GM08714 (cell line): ENCODE measurements around the gene ASS1.
"Not testable (repeated sequence)": the region's sequence is repeated elsewhere in the genome, so short reads cannot be mapped to it uniquely, and the experiment has no call there.

Source experiments
- H3K4me3 ChIP-seq: fragments of 200-500 bp; sonication (Bioruptor generic); 2 replicates; pipeline ENCODE4 v1.5.1; 2014; ENCODE audit warnings: mild to moderate bottlenecking, low read length, inconsistent platforms
- ZNF274 ChIP-seq: IDR thresholded peaks from 2 replicates; pipeline ENCODE4 v1.6.1; 2012; ENCODE audit warnings: mild to moderate bottlenecking, low read depth, low read length

Gene ASS1

DNA sequence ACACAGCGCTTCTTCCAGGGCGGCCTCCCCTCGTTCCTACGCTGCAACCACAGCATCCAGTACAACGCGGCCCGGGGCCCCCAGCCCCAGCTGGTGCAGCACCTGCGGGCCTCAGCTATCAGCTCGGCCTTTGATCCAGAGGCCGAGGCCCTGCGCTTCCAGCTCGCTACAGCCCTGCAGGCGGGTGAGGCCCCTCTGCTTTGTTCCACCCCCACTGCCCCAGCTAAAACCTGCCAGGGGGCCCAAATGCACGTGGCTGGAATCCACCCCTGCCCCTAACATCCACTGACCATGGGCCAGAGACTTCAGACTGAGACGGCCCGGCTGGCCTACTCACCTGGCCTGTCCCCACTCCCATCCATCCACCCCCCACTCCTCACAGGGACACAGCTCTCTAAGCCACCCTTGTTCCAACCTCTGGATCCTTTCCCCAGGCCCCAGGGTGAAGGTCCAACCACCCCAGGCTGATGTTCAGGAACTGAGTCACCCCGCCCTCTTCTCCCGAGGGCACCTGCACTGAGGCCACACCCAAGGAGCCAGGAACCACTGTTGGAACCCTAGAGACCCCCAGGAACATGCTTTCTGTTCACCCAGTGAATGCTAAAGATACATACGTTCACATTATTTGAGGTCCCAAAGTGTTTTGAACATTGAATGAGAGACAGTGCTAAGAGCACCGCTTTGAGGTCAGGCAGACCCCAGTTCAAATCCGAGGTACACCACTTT lies 18.9 kb upstream of the ASS1 start:
- H3K4me3 ChIP-seq, result no peak overlapping the region
- TF ChIP-seq ZNF274, result no peak

DNA sequence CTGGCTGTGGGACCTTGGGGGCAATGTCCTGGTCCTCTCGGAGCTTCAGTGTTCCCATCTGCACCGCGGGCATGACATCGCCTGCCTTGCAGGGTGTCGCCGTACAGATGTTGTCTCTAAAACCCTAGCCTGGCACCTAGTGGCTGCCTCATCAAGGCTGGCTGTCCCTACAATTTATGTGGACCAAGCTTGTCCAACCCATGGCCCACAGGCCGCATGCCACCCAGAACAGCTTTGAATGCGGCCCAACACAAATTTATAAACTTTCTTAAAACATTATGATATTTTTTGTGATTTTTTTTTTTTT lies 18.3 kb upstream of the ASS1 start:
- TF ChIP-seq ZNF274, result no peak

DNA sequence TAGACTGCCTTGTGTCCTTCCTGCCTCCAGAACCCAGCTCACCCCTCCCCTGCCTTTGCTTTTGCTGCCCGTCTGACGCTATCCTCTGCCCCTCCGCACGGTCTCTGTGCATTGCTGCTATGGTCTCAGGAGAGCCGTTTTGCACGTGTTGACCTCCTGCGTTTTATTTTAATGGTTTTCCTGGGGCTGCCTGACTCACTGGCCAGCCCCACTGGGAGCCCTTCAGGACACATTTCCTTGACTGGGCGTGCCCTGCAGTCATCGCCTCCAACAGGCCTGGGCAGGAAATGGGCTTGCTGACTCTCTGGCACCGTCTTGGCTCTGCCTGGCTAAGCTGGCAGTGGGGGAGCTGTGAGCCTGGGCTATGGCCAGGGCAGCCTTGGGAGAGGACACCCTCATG lies 17.9 kb upstream of the ASS1 start:
- H3K4me3 ChIP-seq, result no peak overlapping the region
- no peak for TF ChIP-seq ZNF274

More for the DNA sequence above, 18.3 kb upstream of the ASS1 start:
- H3K4me3 ChIP-seq, result no peak overlapping the region

DNA sequence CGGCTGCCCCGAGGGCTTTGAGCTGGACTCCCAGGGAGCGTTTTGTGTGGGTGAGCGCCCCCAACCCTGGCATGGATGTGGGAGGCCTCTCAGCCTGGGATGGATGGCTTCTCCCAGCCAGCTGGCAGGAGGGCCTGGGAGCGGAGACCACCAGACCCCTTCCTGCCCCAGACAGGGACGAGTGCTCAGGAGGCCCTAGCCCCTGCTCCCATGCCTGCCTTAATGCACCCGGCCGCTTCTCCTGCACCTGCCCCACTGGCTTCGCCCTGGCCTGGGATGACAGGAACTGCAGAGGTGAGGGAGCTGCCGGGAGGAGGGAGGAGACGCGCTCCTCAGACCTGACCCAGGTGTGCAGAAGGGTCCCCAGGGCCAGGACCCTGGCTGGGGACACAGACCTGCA lies 17.4 kb upstream of the ASS1 start:
- no peak overlapping the region for H3K4me3 ChIP-seq
- TF ChIP-seq ZNF274, result no peak

DNA sequence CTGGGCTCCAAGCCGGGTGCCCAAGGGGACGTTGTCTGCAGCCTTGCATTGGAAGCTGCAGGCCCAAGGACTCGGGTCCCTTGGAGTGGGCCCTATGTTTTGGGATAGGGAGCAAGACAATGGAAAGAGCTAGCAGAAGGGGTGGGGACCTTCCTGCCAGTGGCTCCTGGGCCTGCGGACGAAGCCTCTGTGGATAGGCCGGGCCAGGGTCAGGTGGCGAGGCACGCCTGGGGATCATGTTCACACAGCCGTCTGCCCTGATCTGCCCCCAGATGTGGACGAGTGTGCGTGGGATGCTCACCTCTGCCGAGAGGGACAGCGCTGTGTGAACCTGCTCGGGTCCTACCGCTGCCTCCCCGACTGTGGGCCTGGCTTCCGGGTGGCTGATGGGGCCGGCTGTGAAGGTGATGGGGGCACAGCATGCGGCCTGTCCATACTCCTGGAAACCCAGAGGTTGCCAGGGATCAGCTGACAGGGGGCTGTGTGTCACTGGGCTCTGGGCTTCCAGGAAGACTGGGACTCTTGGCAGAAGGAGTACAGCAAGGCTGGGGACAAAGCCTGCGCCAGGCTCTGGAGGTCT lies 16.6 kb upstream of the ASS1 start:
- H3K4me3 ChIP-seq, result no peak overlapping the region
- TF ChIP-seq ZNF274, result no peak

DNA sequence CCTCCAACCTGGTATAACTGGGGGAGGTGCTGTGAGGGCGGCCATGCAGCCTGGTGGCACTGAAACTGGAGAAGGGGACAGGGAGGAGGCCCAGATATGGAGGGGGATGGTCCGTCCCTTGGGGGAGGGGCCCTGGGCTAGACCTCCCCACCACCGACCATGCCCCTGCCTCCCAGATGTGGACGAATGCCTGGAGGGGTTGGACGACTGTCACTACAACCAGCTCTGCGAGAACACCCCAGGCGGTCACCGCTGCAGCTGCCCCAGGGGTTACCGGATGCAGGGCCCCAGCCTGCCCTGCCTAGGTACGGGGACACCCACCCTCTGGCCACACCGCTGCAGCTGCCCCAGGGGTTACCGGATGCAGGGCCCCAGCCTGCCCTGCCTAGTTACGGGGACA lies 15.4 kb upstream of the ASS1 start:
- no peak for TF ChIP-seq ZNF274
- H3K4me3 ChIP-seq, result no peak overlapping the region

DNA sequence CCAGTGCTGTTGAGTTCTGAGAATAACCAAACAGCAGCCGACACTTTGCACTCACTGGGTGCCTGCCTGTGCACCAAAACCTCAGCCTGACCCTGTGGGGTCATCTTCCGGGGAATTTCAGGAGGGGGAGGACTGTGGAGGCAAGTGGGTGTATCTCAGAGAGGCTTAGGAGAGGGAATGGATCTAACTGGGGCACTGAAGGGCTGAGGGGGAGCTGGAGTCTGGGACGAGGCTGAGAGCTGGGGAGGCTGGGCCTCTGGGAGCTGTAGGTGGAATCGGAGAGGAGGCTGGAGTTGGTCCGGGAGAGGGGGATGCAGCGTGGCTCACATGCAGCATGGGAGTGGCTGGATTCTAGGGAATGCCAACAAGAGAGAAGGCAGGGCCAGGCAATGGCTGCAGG lies 14.9 kb upstream of the ASS1 start:
- H3K4me3 ChIP-seq, result no peak overlapping the region
- no peak for TF ChIP-seq ZNF274

DNA sequence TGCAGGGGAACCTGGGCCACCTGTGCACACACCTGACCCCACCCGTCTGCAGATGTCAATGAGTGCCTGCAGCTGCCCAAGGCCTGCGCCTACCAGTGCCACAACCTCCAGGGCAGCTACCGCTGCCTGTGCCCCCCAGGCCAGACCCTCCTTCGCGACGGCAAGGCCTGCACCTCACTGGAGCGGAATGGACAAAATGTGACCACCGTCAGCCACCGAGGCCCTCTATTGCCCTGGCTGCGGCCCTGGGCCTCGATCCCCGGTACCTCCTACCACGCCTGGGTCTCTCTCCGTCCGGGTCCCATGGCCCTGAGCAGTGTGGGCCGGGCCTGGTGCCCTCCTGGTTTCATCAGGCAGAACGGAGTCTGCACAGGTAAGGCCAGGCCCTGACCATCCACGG lies 14.5 kb upstream of the ASS1 start:
- no peak for TF ChIP-seq ZNF274
- no peak overlapping the region for H3K4me3 ChIP-seq

DNA sequence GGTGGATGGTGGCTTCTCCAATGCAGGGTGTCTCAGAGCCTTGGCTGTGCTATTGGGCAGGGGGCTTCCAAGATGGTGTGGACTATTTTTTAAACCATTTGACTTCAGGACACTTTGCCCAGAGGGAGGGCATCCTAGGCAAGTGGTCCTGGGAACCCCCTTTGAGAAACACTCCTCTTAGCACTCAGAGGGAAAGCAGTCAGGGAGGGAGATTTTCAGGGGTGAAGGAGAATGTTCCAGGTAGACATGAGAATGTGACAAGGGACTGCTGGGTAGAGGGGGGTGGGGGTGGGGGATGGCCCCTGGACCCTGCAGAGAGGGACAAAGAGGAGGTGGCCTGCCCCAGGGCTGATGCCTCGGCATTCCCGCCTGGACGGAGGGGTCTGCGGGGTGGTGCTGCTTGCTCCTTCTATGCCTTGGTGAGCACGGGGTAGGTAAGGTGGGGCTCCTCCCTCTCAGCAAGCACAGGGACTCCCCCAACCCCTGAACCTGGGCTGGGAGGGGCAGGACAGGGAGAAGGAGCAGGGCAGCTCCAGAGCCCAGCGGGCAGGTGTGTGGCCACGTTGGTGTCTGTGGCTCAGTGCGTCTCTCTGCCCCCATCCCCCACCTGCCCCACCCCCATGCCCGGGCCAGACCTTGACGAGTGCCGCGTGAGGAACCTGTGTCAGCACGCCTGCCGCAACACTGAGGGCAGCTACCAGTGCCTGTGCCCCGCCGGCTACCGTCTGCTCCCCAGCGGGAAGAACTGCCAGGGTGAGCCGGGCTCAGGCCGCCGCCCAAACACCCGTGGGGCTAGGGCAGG lies 13.8 kb upstream of the ASS1 start:
- TF ChIP-seq ZNF274, result no peak
- no peak overlapping the region for H3K4me3 ChIP-seq

DNA sequence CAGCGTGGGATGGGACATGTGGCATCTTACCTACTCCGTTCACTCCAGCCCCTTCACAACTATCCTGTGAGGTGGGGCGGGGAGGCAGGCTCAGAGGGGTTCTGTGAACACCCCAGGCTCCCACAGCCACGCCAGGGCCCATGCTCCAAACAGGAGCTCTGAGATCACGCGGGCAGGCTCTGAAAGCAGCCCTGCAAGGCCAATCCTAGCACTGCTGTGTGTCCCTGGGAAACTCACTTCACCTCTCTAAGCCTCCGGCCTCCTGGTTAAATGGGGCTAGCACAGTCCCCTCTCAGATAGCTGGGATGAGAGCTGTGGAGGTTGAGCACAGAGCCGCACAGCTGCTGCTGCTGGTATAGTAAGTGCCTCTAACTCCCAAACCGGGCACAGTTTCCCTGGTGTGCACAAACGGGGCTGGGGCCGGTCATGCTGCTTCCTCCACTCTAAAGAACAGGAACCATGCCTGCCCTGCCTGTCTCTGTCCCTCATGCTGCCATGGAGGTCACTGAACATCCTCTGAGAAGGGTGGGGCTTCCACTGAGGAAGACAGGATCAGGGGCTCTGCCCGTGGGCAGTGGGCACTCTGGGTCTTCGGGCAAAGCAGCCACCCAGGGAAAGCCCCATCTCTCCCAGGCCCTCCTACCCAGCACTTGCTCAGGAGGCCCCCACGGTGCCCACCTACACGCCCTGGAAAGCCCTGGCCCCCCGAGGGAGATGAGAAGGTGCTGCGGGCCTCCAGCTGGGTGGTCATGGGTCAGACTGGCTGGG lies 13.0 kb upstream of the ASS1 start:
- no peak overlapping the region for H3K4me3 ChIP-seq
- no peak for TF ChIP-seq ZNF274

DNA sequence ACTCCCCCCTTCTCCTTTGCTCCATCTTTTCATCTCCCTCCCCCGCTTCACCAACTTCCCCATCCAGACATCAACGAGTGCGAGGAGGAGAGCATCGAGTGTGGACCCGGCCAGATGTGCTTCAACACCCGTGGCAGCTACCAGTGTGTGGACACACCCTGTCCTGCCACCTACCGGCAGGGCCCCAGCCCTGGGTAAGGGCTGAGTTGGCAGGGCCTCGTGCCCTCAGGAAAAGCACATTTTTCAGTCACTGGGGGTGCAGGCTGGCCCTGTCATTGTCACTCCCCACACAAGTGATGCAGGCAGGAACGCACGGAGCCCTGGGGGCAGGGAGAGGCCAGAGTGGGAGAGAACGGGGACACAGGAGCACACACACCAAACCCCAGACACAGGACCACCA lies 12.4 kb upstream of the ASS1 start:
- no peak overlapping the region for H3K4me3 ChIP-seq
- TF ChIP-seq ZNF274, result no peak

DNA sequence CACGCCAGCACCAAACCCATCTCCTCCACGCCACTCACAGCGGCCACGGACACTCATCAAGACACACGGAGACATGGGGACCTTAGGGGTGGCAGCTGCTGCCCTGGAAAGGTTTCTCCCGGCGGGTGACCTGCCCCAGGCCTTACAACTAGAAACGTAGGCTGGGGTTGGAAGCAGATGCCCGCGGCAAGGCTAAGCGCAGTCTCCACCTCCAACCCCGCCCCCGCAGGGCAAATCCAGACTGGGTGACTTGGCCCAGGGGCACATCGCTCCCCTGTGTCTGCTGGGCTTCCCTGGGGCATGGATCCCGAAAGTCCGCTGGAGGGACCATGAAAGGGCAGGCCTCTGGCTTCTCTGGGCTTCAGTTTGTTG lies 12.0 kb upstream of the ASS1 start:
- no peak for TF ChIP-seq ZNF274
- no peak overlapping the region for H3K4me3 ChIP-seq

DNA sequence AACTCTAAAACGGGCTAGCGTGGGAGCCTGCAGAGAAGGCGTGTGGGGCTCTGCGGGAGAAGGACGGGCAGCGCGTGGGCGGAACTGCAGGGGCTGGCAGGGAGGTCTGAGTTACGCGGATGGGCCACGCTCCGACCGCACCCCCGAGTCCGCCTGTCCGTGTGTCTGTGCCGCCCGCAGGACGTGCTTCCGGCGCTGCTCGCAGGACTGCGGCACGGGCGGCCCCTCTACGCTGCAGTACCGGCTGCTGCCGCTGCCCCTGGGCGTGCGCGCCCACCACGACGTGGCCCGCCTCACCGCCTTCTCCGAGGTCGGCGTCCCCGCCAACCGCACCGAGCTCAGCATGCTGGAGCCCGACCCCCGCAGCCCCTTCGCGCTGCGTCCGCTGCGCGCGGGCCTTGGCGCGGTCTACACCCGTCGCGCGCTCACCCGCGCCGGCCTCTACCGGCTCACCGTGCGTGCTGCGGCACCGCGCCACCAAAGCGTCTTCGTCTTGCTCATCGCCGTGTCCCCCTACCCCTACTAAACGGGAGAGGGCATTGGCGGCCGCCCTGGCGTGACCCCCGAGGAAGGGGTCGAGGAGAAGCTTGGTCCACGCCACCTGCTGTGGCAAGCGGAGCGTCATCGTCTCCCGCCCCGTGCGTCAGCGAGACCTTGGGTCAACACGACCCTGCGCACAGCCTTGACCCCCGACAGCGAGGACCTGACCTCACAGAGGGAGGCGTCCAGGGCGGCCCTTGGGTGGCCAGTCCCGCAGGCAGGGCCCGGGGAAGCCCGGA lies 11.4 kb upstream of the ASS1 start:
- no peak for TF ChIP-seq ZNF274
- no peak overlapping the region for H3K4me3 ChIP-seq

DNA sequence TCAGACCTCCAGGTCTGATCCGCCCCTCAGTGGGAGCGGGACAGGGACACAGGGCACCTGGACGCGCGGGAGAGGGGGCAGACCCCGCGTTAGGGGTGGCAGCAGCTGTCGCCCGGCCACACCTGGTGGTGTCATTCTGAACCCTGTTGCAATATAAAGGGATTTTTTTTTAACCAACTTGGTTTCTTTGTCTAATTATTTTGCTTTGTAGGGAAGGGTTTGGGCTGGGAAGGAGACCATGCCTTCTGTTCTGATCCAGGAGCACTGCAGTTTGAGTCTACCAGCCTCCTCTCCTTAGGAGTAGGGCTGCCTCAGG lies 10.9 kb upstream of the ASS1 start:
- no peak for TF ChIP-seq ZNF274
- H3K4me3 ChIP-seq, result no peak overlapping the region

DNA sequence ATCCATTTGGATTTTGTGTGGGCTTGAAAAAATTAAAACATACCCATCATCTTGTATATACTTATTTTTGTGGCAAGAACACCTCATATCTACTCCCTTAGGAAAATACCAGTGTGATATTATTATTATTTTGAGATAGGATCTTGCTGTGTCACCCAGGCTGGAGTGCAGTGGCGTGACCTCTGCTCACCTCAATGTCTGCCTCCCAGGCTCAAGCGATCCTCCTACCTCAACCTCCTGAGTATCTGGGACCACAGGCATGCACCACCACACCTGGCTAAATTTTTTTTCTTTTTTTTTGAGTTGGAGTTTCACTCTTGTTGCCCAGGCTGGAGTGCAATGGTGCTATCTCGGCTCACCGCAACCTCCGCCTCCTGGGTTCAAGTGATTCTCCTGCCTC lies 10.1 kb upstream of the ASS1 start:
- not testable (repeated sequence) for H3K4me3 ChIP-seq
